Left lung (tissue), 10 donors: ENCODE results near the gene MED26. TPM values are rescaled to one million over a fixed set of nuclear protein-coding genes. Genes with fewer than 3 reads are reported as not detected.

Experiments used
- ATAC-seq: fragments of 200-7000 bp; cut with Tn5 transposase; one replicate; pipeline ENCODE4 v1.9.1; 2020; ENCODE audit warnings: moderate library complexity
- DNase-seq, 4 donors: peaks; one replicate each; pipeline ENCODE4 v3.0.0-alpha.2; 2013 to 2020
- H3K27ac ChIP-seq, 2 donors: fragments of 200-600 bp; sonication (generic) in 1 of 2; one replicate each; pipeline versions ENCODE4 v1.5.0 to v1.8.0; 2020 to 2021
- H3K27me3 ChIP-seq, 2 donors: fragments of 200-600 bp; sonication (generic) in 1 of 2; one replicate each; pipeline versions ENCODE4 v1.5.0 to v1.8.0; 2020 to 2021
- H3K36me3 ChIP-seq, 2 donors: fragments of 200-600 bp; sonication (generic) in 1 of 2; one replicate each; pipeline versions ENCODE4 v1.5.0 to v1.8.0; 2020 to 2021
- H3K4me1 ChIP-seq, 2 donors: fragments of 200-600 bp; one replicate each; pipeline ENCODE4 v1.8.0; 2021
- H3K4me3 ChIP-seq, 2 donors: fragments of 200-600 bp; sonication (generic) in 1 of 2; one replicate each; pipeline versions ENCODE4 v1.5.0 to v1.8.0; 2020 to 2021; ENCODE audit warnings: mild to moderate bottlenecking in 1 of 2
- H3K9me3 ChIP-seq, 2 donors: fragments of 200-600 bp; sonication (generic) in 1 of 2; one replicate each; pipeline versions ENCODE4 v1.5.0 to v1.8.0; 2020 to 2021
- intact Hi-C, 2 donors: fragments of 100-400 bp; cut with DNase I; formaldehyde crosslinking; loops; one replicate each; pipeline versions ENCODE4 v1.11.2 to v1.14.2; 2022
- polyA plus RNA-seq, 6 donors: library from polyadenylated mRNA; unstranded; fragments of 120-200 nt; gene quantifications; one replicate each; pipeline ENCODE4 v1.2.1, GENCODE V29; 2013; ENCODE audit not compliant: insufficient read length in 6 of 6
- total RNA-seq, 2 donors: library from RNA; stranded (reverse); fragmentation: NEBNext Ultra II Directional; extraction: Animal tissue kit (Norgen Biotek cat#: 25700); gene quantifications; one replicate each; pipeline ENCODE4 v1.2.1, GENCODE V29; 2021
- TF ChIP-seq, protein P1 (sequence below), 2 donors: fragments of 200-600 bp; sonication (generic) in 1 of 2; IDR thresholded peaks; one replicate each; pipeline versions ENCODE4 v1.5.0 to v1.8.0; 2021; ENCODE audit warnings: antibody characterized with exemption in 2 of 2
- donor health status: DM: no; HTN: yes; CAD: no.
- donor health status: DM: no; HTN: no; CAD: no.

Gene MED26
- total and polyA plus RNA-seq, 8 donors, result 7.0 to 10.3 (median 8.8) TPM

DNA sequence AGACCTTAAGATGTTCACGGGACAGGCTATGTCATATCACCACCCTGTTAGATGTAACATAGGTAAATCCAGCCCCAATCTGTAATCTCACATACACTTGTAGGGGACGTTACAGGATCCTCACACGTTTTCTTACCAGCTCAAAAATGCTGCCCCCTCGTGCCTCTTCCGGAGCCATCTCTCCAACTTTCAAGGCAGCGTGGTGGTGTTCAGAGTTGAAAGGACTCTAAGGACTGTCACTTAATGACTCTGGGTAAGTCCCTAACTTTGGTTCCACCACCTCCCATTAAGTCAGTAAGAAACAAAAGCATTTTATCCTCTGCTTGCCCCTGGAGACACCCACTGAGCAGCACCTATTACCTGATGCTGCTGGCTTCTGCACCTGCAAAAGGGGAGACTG is 4.4 kb downstream of the MED26 start:
- H3K9me3 ChIP-seq, result no peaks in the 10 kb centered on the region
- DNase-seq, result no peak
- intact Hi-C loops, result loop anchor here in 1 of 2 donors (10.0 kb wide), 1 partner anchor 49 kb away; the partner anchor contains the start of gene SLC35E1

GRCh38 chr19:16623066-16623465 is 4.9 kb downstream of the MED26 start:
- TF ChIP-seq, protein P1, sequence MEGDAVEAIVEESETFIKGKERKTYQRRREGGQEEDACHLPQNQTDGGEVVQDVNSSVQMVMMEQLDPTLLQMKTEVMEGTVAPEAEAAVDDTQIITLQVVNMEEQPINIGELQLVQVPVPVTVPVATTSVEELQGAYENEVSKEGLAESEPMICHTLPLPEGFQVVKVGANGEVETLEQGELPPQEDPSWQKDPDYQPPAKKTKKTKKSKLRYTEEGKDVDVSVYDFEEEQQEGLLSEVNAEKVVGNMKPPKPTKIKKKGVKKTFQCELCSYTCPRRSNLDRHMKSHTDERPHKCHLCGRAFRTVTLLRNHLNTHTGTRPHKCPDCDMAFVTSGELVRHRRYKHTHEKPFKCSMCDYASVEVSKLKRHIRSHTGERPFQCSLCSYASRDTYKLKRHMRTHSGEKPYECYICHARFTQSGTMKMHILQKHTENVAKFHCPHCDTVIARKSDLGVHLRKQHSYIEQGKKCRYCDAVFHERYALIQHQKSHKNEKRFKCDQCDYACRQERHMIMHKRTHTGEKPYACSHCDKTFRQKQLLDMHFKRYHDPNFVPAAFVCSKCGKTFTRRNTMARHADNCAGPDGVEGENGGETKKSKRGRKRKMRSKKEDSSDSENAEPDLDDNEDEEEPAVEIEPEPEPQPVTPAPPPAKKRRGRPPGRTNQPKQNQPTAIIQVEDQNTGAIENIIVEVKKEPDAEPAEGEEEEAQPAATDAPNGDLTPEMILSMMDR (IDR thresholded peaks at IDR 0.05), result no peak
- Histone ChIP-seq H3K4me1 (peaks cover 22 to 82% of the 10 kb centered on the region in 2 donors), H3K27ac (no peak overlapping the region), H3K4me3 (no peak overlapping the region), H3K9me3 (no peaks in the 10 kb centered on the region), H3K27me3 (no peaks in the 10 kb centered on the region), H3K36me3 (peaks cover 0 to 7% of the 10 kb centered on the region in 2 donors)
- ATAC-seq (no peak), DNase-seq (no peak)
- intact Hi-C loops, result loop anchor here in 1 of 2 donors (10.0 kb wide), 1 partner anchor 48 kb away; the partner anchor contains the start of gene SLC35E1

More for the DNA sequence above, 4.4 kb downstream of the MED26 start:
- Histone ChIP-seq H3K4me1 (peaks cover 22 to 77% of the 10 kb centered on the region in 2 donors), H3K27ac (no peak overlapping the region), H3K36me3 (peaks cover 0 to 7% of the 10 kb centered on the region in 2 donors), H3K4me3 (no peak overlapping the region), H3K27me3 (no peaks in the 10 kb centered on the region)
- TF ChIP-seq, protein P1 (IDR thresholded peaks at IDR 0.05), result no peak
- no peak for ATAC-seq

DNA sequence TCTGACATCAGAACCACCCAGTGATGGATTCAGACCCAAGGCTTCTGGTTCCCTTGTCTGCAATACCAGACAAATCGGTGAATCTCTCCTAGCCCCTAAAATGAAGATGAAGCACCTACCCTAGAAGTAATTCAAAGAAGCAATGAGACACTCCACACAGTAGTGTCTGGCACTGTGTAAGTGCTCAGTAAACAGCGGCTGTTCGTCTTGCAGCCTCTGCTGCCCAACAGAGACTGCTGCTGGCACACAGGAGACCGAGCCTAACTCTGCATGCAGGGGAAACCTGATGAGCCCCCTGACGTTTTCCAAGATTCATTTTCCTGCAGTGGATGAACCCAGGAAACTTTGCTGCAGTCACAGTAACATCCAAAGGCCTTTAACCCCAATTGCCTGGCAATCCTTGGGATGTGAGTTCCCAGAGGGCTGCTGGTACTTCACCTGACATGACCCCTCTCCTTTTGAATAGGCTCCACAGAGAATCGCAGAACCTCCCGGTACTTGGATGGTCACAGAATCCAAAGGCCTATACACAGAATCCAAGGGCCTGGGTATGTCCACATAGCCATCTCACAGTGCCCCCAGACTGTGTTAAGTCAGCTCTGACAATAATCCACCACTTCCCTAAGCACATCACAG is 6.7 kb downstream of the MED26 start:
- no peak for ATAC-seq
- TF ChIP-seq, protein P1 (IDR thresholded peaks at IDR 0.05), result no peak
- peaks cover 0 to 7% of the 10 kb centered on the region in 2 donors for H3K36me3 ChIP-seq
- no peaks in the 10 kb centered on the region for H3K9me3 ChIP-seq
- H3K4me3 ChIP-seq, result no peak overlapping the region
- H3K27ac ChIP-seq, result no peak overlapping the region
- no peak for DNase-seq
- H3K27me3 ChIP-seq, result no peaks in the 10 kb centered on the region
- intact Hi-C loops, result loop anchor here in 1 of 2 donors (10.0 kb wide), 1 partner anchor 46 kb away; the partner anchor contains the start of gene SLC35E1
- H3K4me1 ChIP-seq, result peaks cover 16 to 72% of the 10 kb centered on the region in 2 donors

GRCh38 chr19:16620584-16620983 is 7.4 kb downstream of the MED26 start:
- Histone ChIP-seq H3K4me3 (no peak overlapping the region), H3K9me3 (no peaks in the 10 kb centered on the region), H3K27me3 (no peaks in the 10 kb centered on the region), H3K4me1 (peaks cover 9 to 72% of the 10 kb centered on the region in 2 donors), H3K36me3 (peaks cover 0 to 7% of the 10 kb centered on the region in 2 donors), H3K27ac (no peak overlapping the region)
- no peak for DNase-seq
- no peak for ATAC-seq
- intact Hi-C loops, result loop anchor here in 1 of 2 donors (10.0 kb wide), 1 partner anchor 46 kb away; the partner anchor contains the start of gene SLC35E1
- TF ChIP-seq, protein P1 (IDR thresholded peaks at IDR 0.05), result no peak

DNA sequence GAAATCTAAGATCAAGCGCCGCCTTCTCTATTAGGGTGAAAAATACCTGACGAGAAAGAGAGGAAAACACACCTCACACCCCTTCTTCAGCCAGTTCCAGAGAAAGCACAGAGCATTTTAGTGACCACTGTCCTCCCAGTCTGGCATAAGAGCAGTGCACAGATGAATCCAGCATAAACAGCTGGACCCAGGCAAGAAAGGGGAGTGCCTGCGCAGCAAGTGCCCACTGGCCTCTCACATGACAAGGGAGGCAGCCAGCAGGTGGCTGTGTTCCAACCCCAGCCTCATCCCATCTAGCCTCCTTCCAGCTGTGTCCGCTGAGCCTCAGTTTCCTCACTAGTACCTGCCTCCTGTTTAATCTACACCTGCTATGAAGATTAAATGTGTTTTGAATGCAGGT is 8.0 kb downstream of the MED26 start:
- no peak for DNase-seq
- TF ChIP-seq, protein P1 (IDR thresholded peaks at IDR 0.05), result no peak
- no peak for ATAC-seq
- Histone ChIP-seq H3K36me3 (peaks cover 0 to 7% of the 10 kb centered on the region in 2 donors), H3K27me3 (no peaks in the 10 kb centered on the region), H3K4me1 (peaks cover 8 to 72% of the 10 kb centered on the region in 2 donors), H3K27ac (no peak overlapping the region), H3K9me3 (no peaks in the 10 kb centered on the region), H3K4me3 (no peak overlapping the region)
- intact Hi-C loops, result loop anchor here in 1 of 2 donors (10.0 kb wide), 1 partner anchor 45 kb away; the partner anchor contains the start of gene SLC35E1
